SK-N-SH (cell line): Measurements from ENCODE around the gene FRMD1.

Experiments
- CTCF ChIP-seq: fragments of 200-600 bp; sonication (generic); IDR thresholded peaks from 2 replicates; pipeline ENCODE4 v1.6.1; 2017; ENCODE audit warnings: antibody characterized with exemption, mild to moderate bottlenecking, moderate library complexity
- EP300 ChIP-seq, 2 experiments: IDR thresholded peaks; 2 replicates each; pipeline versions ENCODE4 v1.4.0 to v1.6.1; 2012; ENCODE audit warnings: borderline replicate concordance in 1 of 2, low read depth in 1 of 2, low read length in 1 of 2
- EZH2phosphoT487 ChIP-seq: fragments of 200-600 bp; sonication (generic); IDR thresholded peaks from 2 replicates; pipeline ENCODE4 v1.6.1; 2017; ENCODE audit warnings: low read depth, mixed run types, mild to moderate bottlenecking, antibody characterized with exemption, moderate library complexity, borderline replicate concordance
- JUND ChIP-seq: IDR thresholded peaks from 2 replicates; pipeline ENCODE4 v1.4.0; 2012
- MAX ChIP-seq: IDR thresholded peaks from 2 replicates; pipeline ENCODE4 v1.4.0; 2012; ENCODE audit warnings: low read depth
- NFIC ChIP-seq: IDR thresholded peaks from 2 replicates; pipeline ENCODE4 v1.4.0; 2012; ENCODE audit warnings: borderline replicate concordance

GRCh38 chr6:168037856-168038255 is 41.2 kb downstream of the FRMD1 start:
- TF ChIP-seq EZH2phosphoT487 (no peak), MAX (no peak), CTCF (no peak), JUND (no peak), EP300 (IDR thresholded peaks at IDR 0.05; ENCODE audit: borderline replicate concordance in 1 of 2, low read depth in 1 of 2, low read length in 1 of 2) (no peak), NFIC (no peak)
